NCI-H446 (cell line): ENCODE results near the gene RER1.
"Not testable (repeated sequence)": the region's sequence is repeated elsewhere in the genome, so short reads cannot be mapped to it uniquely, and the experiment has no call there.

Experiments
- DNase-seq, 2 experiments: peaks; one replicate each; lab custom pipeline; 2025; lab: John Stamatoyannopoulos, UW

Gene RER1

GRCh38 chr1:2427976-2428375 is 36.3 kb downstream of the RER1 start:
- no peak for DNase-seq

- no peak for DNase-seq
Measured at GRCh38 chr1:2428490-2428889, 36.8 kb downstream of the RER1 start.

- DNase-seq = no peak
Measured at GRCh38 chr1:2429780-2430591, 38.3 kb downstream of the RER1 start.

GRCh38 chr1:2430592-2430973 is 38.9 kb downstream of the RER1 start:
- no peak for DNase-seq

- DNase-seq = no peak
Measured at GRCh38 chr1:2431103-2431502, 39.5 kb downstream of the RER1 start.

- DNase-seq = peak in 1 of 2 experiments; percentile 37
Measured at GRCh38 chr1:2431518-2431917, 39.9 kb downstream of the RER1 start.

- no peak for DNase-seq
Measured at GRCh38 chr1:2432441-2432844, 40.8 kb downstream of the RER1 start.

- DNase-seq = no peak
Measured at GRCh38 chr1:2433196-2433595, 41.6 kb downstream of the RER1 start.

GRCh38 chr1:2433936-2434655 is 42.5 kb downstream of the RER1 start:
- no peak for DNase-seq

- DNase-seq = no peak
Measured at GRCh38 chr1:2435091-2435490, 43.5 kb downstream of the RER1 start.

GRCh38 chr1:2435746-2436355 is 44.2 kb downstream of the RER1 start:
- DNase-seq = no peak

GRCh38 chr1:2436876-2437275 is 45.2 kb downstream of the RER1 start:
- no peak for DNase-seq

GRCh38 chr1:2437617-2438016 is 46.0 kb downstream of the RER1 start:
- no peak for DNase-seq

- peak; percentile 28 to 89 for DNase-seq
Measured at GRCh38 chr1:2438038-2438437, 46.4 kb downstream of the RER1 start.

- DNase-seq = no peak
Measured at GRCh38 chr1:2438641-2439040, 47.0 kb downstream of the RER1 start.

GRCh38 chr1:2439369-2439768 is 47.7 kb downstream of the RER1 start:
- no peak for DNase-seq

- not testable (repeated sequence) for DNase-seq
Measured at GRCh38 chr1:2440346-2440745, 48.7 kb downstream of the RER1 start.

- no peak for DNase-seq
Measured at GRCh38 chr1:2441746-2442145, 50.1 kb downstream of the RER1 start.

- DNase-seq = no peak
Measured at GRCh38 chr1:2442661-2443060, 51.0 kb downstream of the RER1 start.

GRCh38 chr1:2443277-2444137 is 51.9 kb downstream of the RER1 start:
- DNase-seq = no peak

GRCh38 chr1:2444138-2444591 is 52.5 kb downstream of the RER1 start:
- no peak for DNase-seq
